NCI-H1417 (cell line): Measurements from ENCODE around the gene ANKMY1.
"Not testable (repeated sequence)": the region's sequence is repeated elsewhere in the genome, so short reads cannot be mapped to it uniquely, and the experiment has no call there.

Source experiments
- DNase-seq, 3 experiments: peaks; one replicate each; lab custom pipeline; 2025; lab: John Stamatoyannopoulos, UW

The ANKMY1 gene

DNA sequence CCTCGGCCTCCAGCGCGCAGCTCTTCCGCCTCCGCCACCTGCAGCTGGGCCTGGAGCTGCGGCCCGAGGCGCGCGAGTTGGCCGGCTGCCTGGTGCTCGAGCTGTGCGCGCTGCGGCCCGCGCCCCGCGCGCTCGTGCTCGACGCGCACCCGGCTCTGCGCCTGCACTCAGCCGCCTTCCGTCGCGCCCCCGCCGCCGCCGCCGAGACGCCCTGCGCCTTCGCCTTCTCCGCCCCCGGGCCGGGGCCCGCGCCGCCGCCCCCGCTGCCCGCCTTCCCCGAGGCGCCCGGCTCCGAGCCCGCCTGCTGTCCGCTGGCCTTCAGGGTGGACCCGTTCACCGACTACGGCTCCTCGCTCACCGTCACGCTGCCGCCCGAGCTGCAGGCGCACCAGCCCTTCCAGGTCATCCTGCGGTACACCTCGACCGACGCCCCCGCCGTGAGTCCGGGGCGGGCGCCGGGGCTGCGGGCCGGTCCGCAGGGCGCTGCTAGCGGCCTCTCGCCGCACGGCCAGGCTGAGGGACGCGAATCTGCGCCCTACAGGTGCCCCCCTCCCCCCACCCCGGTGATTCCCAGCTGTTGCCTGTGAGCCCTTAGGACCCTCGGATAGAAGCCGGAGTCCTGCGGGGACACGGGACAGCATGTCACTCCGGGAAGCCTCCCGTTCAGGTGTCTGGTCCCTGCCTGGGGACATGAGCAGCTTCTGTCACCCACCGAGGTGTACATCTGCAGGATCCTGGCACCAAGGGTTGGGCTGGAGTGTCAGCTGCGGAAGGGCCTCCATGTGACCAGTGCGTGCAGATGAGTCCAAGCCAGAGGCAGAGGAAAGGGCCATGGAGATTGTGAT, 11.1 kb upstream of the ANKMY1 start:
- peak; percentile 52 to 73 (median 67) for DNase-seq

DNA sequence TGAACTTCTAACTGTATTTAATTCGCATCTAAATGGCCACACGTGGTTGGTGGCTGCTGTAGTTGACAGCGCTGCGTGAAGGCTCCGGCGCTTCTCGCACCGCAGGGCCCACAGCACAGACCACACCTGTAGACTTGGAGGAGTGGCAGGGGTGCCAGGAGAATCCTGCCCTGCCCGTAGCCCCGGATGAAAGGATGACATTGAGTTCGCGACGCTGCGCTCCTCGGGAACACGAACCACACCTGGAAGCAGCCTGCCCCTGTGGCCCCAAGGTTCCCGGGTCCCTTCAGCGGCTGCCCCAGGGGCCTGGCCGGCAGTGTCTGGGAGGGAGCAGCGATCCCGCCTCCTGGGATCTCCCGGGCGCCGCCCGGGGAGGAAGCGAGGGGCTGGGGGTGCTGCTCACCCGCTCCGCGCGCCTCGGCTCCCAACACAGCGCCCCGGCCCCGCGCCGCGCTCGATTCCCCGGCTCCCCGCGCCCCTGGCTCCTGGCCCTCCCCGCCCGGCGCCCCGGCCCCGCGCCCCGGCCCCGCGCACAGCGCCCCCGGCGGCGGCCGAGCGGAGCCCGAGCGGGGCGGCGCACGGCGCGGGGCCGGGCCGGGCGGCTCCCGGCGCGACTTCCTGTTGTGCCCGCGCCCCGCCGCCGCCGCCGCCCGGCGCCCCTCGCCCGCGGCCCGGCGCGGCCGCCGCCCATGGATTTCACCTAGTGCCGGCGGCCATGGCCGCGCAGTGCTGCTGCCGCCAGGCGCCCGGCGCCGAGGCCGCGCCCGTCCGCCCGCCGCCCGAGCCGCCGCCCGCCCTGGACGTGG, 10.3 kb upstream of the ANKMY1 start, which contains the start of gene RNPEPL1:
Gene RNPEPL1, plus strand, starts transcription at position 613 of the 806 bp plus-strand sequence. Its CDS starts 103 bp downstream, at position 716.
- peak; percentile 52 to 69 (median 67) for DNase-seq

DNA sequence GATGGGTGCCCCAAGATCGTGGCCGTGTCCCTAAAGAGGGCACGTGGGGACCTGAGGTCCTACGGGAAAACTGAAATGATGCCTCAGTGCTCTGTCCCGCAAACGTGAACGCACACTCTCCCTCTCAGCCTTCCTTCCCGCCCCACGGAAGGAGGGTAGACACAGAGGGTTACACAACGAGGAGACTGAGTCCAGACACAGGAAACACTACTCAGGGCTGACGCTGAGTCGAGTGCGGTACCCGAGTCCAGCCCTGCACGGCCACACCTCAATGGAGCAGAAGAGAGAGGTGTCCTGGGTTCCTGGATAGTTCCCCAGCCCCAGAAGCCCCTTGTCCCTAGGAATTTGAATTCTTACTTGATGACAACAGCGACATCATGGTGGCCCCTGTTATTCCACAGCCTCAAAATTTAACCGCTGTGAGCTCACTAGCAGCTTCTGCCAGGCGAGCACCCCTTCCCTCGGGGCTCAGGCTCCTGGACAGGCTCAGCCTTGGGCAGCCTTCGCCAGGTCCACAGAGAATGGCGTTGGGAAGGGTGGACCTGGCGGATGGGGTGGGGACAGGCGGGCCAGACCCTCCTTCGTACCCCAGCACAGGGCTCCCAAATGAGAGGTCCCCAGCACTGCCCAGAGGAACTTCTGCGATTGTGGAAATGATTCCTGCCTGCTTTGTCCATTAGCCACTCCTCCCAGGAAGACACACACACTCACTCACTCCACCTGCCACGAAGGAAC, 9.5 kb upstream of the ANKMY1 start:
- DNase-seq: peak in 1 of 3 experiments; percentile 42

DNA sequence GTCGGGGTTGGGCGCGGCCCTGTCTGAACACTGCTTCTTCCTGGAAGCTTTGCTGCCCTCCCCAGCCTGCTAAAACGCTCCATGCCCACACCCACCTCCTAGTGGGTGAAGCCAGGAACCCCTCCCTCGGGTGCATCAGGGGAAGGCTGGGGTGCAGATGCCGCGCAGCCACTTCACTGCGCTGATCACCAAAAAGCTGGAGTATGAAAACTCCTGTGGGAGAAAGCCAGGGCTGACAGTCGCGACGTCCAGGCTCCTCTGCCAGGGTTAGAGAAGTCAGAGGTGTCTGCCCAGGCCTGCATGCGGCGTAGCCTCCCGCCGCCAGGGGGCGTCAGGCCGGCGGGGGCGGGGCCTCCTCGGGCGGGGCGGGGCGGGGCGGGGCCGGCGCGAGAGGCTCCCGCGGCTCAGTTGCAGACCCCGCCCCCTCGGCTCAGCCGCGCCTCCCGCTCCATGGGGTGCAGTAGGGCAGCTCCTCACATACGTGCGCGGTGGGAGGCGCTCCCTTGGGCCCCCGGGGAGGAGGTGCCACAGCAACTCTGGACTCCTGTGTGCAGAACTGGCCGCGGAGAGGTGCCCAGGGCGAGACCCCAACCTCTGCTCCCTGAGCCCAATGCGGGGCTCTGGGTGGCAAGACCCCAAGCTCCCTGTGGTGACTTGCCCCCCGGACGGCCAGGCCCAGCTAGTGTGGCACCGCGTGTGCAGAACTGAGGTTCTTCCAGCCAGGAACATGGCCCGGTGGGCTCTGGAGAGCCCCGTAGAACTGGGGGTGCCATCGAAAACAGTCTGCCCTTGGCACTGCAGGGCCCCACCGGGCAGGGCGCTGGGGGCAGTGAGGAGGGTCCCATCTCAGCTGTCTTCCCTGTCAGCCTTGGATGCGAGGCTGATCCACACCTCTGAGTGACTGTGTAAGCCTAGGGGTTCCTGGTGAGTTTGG, 8.7 kb upstream of the ANKMY1 start:
- DNase-seq: peak; percentile 67 to 88 (median 80)

DNA sequence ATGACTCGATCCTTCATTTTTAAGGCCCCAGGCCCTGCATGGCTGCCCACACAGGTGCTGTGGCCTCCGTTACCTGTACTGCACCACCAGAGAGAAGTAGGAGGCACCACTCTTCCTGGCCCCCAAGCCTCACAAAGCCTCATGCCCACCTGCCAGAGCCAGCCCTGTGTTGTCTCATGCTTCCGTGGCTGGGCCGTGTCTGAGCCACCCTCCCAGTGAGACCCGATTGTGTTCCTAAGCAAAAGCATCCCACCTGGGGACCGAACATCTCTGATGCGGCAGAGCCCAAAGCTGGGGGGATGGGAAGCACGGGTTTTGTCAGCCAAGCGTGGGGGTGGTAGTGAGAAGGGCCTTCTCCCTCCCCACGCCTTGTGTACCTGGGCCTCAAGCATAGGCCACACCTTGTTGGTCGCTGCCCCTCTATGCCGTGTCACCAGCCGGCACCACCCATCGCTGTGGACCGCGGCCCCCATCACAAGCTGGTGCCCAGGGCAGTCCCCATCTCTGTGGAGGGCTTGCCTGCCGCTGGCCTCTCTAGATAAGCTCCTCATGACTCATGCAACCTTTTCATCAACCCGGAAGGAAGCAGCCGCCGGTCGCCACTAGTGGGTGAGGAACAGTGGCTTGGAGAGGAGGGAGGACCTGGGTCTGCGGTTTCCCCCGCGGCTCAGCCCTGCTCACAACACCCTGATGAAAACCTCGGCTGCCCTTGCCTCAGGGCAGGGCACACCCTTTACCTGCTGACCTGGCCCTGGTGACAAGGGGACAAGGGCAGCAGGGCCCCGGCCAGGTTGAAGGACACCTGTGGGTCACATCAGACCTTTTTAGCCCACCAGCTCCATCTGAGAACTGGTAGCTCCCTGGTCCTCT, 7.8 kb upstream of the ANKMY1 start:
- peak; percentile 10 to 67 (median 61) for DNase-seq

DNA sequence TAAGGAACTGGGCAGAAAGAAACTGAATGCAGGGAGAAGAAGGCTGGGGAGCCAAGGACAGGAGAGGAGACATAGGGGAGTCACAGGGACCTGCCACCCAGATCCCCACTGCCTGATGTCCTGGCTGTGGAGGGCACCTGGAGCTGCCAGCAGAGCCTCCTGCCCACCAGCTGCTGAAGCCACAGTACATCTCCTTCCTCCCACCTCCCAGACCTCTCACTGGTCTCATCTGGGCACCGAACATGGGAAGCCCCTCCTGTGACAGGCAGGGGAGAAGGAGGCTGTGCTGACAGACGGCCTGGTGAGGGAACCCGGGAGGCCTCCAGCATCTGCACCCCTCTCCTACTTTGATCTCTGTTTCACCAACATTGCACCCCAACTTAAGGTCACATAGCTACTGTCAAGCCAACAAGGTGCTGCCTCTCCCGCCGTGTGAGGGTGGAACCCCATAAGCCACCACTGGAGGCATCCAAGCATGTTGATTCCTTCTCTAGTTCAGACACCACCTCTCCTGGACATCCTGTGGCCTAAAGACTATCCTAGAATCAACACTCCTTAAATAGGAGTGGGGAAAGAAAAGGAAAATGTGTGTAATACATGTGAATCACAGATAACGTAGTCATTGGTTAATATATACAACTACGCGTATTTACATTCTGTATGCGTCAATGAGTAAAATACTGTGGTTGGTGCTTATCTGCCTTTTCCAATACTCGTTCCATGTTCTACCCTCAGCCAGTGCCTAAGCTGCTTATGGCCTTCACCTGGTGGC, 7.0 kb upstream of the ANKMY1 start:
- no peak for DNase-seq

DNA sequence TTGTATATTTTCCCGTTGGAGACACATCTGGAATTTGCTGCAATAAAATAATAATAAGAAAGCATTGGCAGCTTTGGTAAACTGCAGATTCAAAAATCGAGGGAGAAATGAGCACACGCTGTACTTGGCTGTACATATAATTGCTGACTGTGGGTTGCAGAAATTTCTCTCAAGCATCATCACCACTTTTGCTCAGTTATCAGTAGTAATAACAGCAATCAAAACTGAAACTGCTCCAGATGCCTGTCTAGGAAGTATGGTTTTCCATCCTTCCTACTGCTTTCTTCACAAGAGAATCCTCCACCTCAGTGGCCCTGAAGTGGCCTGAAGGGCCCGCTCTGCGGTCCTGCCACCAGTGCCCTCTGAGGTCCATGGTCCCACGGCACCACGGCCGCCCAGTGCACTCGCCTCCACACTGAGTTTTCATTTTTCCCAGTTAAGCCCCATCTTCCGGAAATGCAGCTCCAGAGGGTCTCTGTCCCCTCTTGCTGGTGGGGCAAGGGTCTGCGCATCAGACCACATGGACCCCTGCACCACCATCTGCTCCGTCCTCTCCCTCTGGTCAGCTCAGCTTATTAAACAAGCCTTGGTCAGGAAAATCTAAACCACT, 6.3 kb upstream of the ANKMY1 start:
- DNase-seq: no peak

DNA sequence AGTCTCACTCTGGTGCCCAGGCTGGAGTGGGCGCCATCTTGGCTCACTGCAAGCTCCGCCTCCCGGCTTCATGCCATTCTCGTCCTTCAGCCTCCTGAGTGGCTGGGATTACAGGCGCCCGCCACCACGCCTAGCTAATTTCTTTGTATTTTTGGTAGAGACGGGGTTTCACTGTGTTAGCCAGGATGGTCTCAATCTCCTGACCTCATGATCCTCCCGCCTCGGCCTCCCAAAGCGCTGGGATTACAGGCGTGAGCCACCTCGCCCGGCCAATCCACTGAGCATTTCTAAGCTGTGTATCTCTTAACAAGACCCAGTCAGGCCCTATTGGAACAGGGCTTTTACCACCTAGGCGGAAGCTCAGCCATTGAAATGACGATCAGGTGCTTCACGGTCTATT, 5.4 kb upstream of the ANKMY1 start:
- DNase-seq: not testable (repeated sequence)

DNA sequence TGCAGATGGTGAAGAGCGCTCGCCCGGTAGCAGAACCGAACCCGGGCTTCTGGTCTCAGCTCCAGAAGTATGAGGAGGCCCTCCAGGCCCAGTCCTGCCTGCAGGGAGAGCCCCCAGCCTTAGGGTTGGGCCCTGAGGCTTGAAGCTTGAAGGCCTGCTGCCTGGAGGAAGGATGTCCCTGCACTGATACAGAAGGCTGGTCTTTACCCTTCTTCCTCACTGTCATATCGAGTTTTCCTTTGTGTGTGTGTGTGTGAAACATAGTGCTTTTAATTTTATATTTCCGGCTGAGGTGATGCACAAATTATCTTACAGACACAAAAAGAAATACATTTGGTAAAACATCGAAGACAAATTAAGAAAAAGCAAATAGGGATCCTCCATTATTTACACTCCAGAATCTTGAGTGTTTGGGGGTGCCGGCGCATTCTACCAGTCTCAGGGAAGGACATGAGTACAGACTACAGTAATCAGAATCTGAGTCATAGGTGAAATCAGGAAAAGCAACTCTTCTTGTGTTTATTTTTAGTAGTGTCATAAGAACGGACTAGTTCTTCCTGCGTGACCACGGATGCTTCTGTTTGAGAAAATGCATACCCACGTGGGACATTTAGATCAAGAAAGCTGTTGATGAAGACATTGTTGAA, 3.7 kb upstream of the ANKMY1 start:
- no peak for DNase-seq

DNA sequence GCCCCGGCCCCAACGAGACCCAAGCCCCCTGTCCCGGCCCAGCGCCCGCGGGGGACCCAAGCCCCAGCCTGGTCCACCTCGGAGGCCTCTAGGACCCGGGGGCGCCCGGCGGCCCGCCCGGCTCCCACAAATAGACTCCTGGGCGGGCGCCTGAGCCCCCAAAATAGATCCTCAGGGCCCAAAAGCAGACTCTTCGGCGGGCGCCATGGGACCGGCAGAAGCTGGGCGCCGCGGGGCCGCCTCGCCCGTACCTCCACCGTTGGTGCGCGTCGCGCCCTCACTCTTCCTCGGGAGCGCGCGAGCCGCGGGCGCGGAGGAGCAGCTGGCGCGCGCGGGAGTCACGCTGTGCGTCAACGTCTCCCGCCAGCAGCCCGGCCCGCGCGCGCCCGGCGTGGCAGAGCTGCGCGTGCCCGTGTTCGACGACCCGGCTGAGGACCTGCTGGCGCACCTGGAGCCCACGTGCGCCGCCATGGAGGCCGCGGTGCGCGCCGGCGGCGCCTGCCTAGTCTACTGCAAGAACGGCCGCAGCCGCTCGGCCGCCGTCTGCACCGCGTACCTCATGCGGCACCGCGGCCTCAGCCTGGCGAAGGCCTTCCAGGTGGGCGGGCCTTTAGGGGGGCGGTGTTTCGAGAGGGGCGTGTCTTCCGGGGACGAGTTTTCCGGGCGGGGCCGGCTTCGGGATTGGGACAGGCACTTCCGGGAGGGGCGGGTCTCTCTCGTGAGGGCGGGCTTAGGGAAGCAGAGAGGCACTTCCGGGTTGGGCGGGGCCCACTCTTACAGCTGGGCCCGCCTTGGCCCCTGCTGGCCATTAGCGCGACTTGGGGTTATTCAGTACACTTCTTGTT, 2.9 kb upstream of the ANKMY1 start:
- peak; percentile 94 to 99 (median 98) for DNase-seq

DNA sequence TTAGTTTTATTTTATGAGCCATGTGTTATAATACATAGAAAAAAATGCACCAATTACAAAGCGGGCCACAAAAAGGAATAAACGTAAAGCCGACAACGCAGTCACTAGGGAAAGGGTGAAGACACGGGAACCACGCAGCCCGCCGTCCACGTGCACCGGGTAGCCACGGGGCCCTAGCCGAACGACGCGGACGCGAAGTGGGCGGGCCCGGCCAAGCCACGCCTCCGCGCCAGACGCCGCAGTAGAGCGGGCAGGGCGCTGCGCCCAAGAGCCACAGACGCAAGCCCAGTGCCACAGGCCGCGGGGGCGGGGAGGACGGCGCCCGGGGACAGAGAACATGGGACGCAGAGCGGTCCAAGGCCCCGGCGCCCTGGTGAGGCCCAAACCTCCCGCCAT, 2.3 kb upstream of the ANKMY1 start, which contains the start of gene DUSP28:
Gene DUSP28, plus strand, starts transcription at position 274 of the 396 bp plus-strand sequence. CDS start 328 bp downstream, outside the sequence.
- peak; percentile 73 to 91 (median 90) for DNase-seq

DNA sequence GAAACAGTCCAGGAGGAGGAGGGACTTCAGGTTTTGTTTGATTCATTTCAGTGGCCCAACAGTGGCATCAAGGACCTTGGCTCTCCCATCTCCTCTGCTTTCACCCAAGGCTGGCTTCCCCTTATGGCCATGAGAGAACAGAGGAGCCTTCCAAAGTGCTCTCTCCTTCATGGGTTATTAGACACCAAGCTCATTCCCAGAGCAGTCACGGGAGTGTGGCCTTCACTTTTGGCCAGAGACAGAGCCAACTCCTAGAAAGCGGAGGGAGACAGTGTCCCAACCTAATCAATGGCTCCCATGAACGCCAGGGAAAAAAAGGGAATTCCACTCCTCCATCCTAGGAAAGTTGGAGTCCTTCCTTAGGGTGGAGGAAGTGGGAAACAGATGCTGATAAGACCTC, 1.5 kb upstream of the ANKMY1 start:
- no peak for DNase-seq

DNA sequence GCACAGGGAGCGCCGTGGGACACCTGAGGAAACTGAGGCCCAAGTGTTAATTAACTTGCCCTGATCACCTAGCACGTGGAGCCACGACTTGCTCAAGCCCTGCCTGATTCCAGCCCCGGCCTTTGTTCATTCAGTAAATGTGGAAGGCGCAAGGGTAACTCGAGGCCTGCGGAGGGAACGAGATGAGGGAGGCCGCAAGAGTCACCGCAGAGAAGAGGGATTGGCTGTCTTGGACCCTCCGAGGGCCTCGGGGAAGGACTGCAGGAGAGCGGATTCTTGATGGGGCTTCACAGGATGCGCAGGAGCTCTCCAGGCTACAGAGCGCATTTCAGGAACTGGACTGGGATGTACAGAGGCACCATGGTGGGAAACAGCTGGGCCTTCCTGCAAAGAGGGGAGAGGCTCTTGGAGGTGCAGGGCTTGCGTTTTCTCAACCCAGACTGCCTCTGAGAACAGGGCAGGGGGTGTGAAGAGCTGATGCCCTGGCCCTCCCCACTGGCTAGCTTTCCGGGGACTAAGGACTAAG, 511 bp upstream of the ANKMY1 start:
- no peak for DNase-seq

DNA sequence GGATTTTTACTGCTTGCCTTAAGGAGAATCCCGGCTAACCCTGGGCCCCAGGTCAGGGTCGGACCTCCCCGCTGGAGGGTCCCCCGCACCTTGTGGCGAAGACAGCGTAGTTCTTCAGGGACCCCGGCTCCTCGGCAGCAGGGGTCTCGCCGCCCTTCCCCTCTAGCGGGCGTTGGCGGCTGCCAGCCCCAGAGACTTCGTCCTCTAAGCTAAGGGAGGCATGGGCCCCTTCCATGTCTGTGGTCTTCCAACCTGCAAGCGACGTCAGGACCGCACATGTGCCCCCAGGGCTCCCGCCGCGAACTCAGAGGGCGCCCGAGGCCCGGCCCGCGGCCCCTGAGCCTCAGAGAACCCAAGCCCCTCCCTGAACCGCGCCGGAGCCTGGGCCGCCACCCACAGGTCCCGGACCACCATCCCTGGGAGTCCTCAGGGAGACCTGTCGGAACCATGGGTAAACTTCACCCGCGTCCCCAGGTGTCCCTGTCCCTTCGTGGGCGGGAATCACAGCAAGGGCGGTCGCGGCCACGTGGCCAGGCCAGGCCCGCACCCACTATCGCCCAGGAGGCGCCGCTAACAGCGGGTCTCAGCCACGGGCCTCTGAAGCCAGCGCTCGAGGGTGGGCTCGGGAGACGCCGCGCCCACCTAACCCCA, 562 bp downstream of the ANKMY1 start:
- no peak for DNase-seq

DNA sequence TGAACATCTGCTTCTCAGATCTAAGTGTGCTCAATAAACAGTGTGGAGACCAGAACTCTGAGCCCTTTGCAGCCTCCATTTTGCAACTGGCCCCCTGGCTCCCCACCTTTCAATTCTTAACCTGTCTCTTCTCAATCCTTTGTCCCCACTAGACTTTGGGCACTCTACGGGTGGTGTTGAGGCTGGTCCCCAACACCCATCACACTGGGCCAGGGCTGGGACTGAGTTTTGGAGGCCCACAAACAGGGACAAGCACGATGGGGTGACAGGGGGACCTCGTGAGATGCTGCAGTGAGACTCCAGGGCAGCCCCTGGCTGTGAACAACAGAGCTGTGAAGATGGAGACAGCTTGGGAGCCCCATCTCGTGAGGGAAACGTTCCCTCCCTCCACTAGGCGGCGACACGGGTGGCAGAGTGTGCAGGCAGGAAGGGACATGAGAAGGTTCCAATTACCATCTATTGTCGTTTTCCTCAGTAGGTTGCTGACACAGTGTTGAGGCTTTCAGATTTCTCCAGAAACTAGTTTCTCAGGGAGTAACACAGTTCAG, 1.2 kb downstream of the ANKMY1 start:
- no peak for DNase-seq
